HG02852 (cell line): Measurements from ENCODE around the gene ADGRD2.

Experiments used
- ATAC-seq: cut with Tn5 transposase; IDR thresholded peaks from one replicate; pipeline ENCODE4 v1.9.1; 2021; ENCODE audit warnings: mild to moderate bottlenecking, moderate library complexity; ENCODE audit not compliant: unreplicated experiment

Gene ADGRD2

GRCh38 chr9:124506931-124507879, 57.0 kb downstream of the ADGRD2 start, which contains the start of gene NR5A1:
Gene NR5A1 (minus strand): TSS chr9:124507399. CDS start chr9:124503395, 4,004 bp downstream.
- no peak for ATAC-seq

DNA sequence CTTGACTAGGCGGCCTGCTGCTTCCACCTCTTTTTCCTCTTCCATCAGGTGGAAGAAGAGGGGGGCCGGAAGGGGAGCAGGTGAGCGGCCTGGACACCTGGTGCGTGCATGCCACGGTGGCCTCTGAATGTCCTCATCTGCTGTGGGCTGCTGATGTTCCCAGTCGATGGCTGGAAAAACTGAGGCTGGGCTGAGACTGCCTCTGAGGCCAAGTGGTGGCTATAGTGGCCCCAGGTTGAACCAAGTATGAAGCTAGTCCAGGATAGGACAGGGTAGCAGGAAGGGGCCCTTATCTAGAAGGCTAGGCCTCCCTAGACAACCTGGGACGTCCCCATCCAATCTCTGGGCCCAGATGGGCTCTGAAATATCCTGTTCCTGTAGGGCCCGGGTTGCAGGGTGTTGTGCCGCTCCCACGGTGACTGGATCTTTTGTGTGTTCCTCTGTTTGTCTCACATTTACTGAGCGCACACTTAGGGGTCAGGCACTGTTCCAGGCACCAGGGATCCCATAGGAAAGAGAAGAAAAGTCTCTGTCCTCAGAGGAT, 57.7 kb downstream of the ADGRD2 start:
- ATAC-seq = no peak

DNA sequence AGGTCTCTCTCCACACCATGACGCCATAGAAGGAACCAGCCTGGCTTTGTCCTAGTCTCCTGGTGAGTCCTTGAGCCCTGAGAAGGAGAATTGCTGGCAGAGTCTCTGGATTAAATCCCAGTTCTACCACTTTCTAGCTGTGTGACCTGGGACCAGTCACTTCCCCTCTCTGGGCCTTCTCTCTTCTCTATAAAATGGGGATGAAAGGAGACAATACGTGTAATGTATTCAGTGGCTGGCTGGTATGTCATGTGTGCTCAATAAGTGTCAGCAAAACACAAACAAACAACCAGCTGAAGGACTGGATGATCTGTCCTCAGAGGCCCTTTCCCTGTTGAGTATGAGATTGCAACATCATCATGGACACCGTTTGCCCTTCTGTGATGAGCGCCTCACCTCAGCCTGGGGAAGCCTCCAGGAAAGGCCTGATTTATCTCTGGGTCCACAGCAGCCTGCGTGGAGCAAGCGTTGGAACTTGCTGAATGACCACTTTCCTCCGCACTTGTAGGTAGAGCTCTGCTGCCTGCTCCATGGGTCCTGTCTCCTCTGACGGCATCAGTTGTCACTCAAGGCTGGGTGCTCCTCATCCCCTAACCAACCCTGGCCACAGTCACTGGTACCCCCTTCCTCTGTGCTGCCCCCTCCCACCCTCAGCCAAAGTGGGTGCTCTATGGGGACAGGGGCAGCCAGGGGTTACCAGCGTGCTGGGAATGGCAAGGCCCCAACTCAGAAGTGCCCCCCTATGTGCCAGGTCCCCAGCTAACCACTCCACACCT, 60.6 kb downstream of the ADGRD2 start:
- no peak for ATAC-seq

- no peak for ATAC-seq
These were observed 61.2 kb downstream of the ADGRD2 start for GRCh38 chr9:124511426-124511840.

- ATAC-seq = no peak
These were observed 61.9 kb downstream of the ADGRD2 start for GRCh38 chr9:124511891-124512805.

DNA sequence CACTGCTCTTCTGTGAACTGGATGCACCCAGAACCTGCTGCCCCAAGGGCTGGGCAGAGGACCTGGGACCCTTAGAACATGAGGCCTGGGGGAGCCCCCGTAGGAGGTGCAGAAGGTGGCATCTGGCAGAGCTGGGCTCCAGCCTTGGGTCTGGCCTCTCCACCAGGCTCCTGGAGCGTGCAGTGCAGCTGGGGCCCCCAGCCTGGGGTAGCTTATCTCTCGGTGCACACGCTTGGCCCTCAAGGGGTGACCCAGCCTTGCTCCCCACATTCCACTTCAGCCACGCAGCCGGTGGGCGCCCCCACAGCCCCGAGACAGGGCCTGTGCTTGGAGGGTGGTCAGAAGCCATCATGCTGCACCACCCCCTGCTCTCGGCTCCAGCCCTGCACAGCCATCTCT, 62.6 kb downstream of the ADGRD2 start:
- no peak for ATAC-seq

GRCh38 chr9:124513376-124513994, 63.2 kb downstream of the ADGRD2 start:
- no peak for ATAC-seq

- ATAC-seq = no peak
These were observed 63.9 kb downstream of the ADGRD2 start for GRCh38 chr9:124514125-124514524.

DNA sequence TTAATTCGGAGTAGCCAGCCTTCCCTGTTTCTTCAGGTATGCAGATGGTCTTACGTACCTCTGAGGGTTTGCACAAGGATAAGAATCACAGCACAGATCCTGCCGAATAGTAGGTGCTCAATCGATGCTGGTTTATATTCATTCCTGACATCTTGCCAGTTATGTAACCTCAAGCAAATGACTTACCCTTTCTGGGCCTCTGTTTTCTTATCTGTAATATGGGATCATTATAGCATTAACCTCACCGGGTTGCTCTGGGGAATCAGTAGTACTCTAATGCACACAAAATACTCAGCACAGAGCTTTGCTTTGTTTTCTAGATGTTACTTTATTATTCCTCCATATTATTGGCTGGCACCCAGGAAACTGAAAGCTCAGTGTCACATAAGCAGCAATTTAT, 64.6 kb downstream of the ADGRD2 start:
- ATAC-seq = no peak

DNA sequence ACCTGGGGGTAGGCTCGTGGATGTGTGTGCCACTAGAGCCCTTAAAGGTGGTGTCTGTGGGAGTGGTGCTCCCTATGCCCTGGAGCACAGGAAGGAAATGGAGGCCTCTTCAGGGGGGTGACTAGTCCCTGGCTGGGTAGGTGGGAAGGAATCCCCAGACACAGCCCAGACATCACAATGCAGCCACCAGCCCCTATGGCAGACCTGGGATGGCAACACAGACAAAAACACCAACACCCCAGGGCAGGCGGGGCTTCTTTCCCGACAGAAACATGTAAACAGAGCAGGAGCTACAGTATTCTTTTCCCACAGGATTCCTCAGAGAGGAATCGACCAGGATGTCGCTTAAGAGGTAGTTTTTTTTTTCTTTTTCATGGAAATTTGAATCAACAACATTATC, 67.3 kb downstream of the ADGRD2 start:
- ATAC-seq = no peak

DNA sequence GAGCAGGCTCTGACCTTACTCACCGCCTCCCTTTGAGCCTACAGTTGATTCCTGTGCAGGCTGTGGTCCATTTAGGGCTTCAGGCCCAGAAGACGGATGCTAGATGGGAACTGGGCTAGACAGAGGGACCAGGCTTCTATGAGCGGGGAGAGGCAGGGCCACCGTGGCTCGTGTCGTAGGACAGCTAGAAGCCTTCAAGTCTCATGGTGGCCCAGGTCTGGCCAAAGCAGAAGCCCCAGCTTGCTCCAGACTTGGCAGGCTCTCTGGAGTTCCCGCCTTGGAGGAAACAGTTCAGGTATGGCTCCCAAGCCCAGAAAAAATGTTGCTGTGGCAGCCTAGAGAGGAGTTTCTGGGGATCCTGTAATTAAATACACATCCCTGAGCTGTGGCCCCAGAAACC, 67.9 kb downstream of the ADGRD2 start:
- no peak for ATAC-seq

- ATAC-seq = no peak
These were observed 70.0 kb downstream of the ADGRD2 start for GRCh38 chr9:124520206-124520596.

DNA sequence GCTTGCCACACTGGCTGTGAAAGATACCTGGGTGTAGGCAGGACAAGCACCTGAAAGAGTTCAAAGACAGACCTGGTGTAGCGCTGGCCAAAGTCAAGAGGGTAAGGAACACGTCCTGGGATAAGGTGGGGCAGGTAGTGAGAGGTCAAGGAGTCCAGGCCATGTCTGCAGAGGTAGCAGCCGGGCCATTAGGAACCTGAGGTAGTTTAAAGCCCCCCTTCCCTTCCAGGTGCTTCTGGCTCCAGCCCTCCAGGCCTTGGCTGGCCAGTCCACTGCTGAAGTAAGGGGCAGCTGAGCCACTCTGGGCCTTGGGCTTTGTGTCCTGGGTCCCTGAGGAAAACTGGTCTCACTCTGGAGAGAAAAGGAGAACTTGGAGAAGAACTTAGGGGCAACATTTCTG, 70.9 kb downstream of the ADGRD2 start:
- no peak for ATAC-seq

DNA sequence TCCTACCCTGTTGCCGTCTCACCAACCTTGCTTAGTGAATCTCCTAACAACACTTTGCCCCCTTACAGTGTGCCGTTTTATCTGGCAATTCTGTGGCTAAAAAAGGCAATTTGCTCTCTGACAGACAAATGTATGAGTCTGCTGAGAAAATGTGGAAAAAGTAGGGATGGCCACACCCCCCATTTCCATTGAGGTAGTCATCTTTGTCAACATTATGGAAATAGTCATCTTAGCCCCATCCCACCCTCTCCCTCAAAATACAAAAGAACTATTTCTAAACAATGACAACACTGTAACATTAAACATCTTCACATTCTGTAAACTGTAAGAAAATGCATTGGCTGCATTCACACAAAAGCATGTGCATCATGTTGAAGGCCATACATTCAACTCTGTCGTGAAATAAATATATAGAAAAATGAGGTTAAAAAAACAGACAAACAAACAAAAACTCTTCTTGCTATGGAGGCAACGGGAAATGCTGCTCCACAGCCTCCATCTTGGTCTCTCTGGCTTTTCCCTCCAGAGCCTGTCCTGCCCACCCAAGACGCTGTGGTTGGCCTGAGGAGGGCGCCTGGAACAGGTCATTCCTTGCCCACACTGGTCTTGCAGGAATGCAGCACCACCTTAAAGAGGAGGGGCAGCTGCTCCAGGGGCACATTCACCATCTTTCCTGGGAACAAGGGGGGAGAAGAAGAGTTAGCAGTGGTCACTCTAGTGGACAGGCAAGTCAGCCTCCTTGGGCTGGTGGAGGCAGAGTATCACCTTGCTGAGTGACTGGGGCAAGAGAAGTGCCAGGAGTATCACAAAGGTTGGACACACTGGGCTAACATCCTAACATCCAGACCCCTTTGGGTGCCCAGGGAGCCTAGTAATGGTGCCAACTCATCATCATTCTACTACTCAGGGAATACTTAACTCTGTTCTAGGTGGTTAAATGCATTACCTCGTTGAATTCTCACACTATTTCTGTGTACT, 72.2 kb downstream of the ADGRD2 start:
- ATAC-seq = no peak

- no peak for ATAC-seq
These were observed 75.9 kb downstream of the ADGRD2 start for GRCh38 chr9:124526174-124526573.

GRCh38 chr9:124527781-124528180, 77.5 kb downstream of the ADGRD2 start:
- no peak for ATAC-seq
